PFSK-1 (cell line): ENCODE results near the gene FRMD4A.

Experiments
- FOXP2 ChIP-seq: optimal IDR thresholded peaks from 2 replicates; pipeline ENCODE3; 2011; ENCODE audit warnings: borderline replicate concordance, control low read depth, inconsistent platforms; ENCODE audit not compliant: insufficient read depth; ENCODE audit errors: extremely low read length, extremely low read depth
- POLR2AphosphoS5 ChIP-seq: IDR thresholded peaks from 2 replicates; pipeline ENCODE4 v1.6.1; 2012; ENCODE audit warnings: low read depth, mild to moderate bottlenecking, control low read depth, low read length, moderate library complexity
- SIN3A ChIP-seq: IDR thresholded peaks from 2 replicates; pipeline ENCODE4 v1.6.1; 2012; ENCODE audit warnings: mild to moderate bottlenecking, low read length, moderate library complexity, borderline replicate concordance; ENCODE audit not compliant: insufficient read depth
- TAF1 ChIP-seq: IDR thresholded peaks from 2 replicates; pipeline ENCODE4 v1.6.1; 2012; ENCODE audit warnings: low read length, control low read depth, borderline replicate concordance; ENCODE audit not compliant: insufficient read depth
- TF ChIP-seq, protein P1 (sequence below), 2 experiments: IDR thresholded peaks; 2 replicates each; pipeline versions ENCODE4 v1.6.1 to v1.8.0; 2011 to 2012; ENCODE audit warnings: low read depth in 2 of 2, low read length in 2 of 2, control low read depth in 1 of 2, inconsistent platforms in 1 of 2, mild to moderate bottlenecking in 1 of 2, moderate library complexity in 1 of 2; ENCODE audit not compliant: insufficient read depth in 1 of 2

Gene FRMD4A

DNA sequence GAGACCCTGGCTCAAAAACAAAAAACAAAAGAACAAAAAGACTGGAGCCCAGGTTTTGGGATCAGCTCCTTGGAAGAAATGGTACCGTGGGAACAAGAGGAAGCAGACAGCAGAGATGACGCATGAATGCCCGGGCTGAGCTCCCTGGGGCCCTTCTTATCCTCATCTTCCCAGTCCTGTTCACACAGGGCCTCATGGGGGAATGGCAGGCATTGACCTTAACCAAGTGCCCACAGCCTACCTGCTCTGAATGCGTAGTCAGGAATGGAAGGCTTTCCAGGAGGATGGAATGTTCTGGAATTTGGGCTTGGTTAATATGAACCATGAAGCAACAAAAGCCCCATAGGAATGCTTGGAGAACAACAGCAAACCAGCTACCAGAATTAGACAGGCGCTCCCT is 589.3 kb downstream of the FRMD4A start:
- no peak for TF ChIP-seq SIN3A
- TF ChIP-seq POLR2AphosphoS5: no peak
- no peak for TF ChIP-seq FOXP2
- TF ChIP-seq TAF1: no peak
- TF ChIP-seq, protein P1, sequence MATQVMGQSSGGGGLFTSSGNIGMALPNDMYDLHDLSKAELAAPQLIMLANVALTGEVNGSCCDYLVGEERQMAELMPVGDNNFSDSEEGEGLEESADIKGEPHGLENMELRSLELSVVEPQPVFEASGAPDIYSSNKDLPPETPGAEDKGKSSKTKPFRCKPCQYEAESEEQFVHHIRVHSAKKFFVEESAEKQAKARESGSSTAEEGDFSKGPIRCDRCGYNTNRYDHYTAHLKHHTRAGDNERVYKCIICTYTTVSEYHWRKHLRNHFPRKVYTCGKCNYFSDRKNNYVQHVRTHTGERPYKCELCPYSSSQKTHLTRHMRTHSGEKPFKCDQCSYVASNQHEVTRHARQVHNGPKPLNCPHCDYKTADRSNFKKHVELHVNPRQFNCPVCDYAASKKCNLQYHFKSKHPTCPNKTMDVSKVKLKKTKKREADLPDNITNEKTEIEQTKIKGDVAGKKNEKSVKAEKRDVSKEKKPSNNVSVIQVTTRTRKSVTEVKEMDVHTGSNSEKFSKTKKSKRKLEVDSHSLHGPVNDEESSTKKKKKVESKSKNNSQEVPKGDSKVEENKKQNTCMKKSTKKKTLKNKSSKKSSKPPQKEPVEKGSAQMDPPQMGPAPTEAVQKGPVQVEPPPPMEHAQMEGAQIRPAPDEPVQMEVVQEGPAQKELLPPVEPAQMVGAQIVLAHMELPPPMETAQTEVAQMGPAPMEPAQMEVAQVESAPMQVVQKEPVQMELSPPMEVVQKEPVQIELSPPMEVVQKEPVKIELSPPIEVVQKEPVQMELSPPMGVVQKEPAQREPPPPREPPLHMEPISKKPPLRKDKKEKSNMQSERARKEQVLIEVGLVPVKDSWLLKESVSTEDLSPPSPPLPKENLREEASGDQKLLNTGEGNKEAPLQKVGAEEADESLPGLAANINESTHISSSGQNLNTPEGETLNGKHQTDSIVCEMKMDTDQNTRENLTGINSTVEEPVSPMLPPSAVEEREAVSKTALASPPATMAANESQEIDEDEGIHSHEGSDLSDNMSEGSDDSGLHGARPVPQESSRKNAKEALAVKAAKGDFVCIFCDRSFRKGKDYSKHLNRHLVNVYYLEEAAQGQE (IDR thresholded peaks at IDR 0.05; ENCODE audit: insufficient read depth in 1 of 2, low read depth in 2 of 2, low read length in 2 of 2): no peak

DNA sequence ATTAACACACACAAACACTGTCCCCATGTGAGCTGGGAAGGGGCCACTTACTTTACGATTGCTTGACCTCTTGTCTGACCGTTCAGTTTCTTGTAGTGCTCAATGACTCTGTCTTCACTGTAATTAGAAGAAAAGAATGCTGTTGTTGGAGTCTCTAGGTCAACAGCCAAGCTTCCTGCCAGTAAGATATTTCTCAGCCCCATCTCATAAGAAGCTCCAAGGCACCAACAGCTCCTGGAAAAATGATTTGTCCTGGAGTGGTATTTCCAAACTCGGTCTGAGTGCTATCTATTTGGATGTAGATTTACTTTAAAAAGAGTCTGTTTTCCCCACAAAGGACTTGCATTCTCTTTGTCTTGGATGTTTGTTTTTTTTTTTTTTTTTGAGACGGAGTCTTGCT is 590.3 kb downstream of the FRMD4A start:
- TF ChIP-seq, protein P1 (IDR thresholded peaks at IDR 0.05; ENCODE audit: insufficient read depth in 1 of 2, low read depth in 2 of 2, low read length in 2 of 2): no peak
- TF ChIP-seq SIN3A (no peak), TAF1 (no peak), FOXP2 (no peak), POLR2AphosphoS5 (no peak)

DNA sequence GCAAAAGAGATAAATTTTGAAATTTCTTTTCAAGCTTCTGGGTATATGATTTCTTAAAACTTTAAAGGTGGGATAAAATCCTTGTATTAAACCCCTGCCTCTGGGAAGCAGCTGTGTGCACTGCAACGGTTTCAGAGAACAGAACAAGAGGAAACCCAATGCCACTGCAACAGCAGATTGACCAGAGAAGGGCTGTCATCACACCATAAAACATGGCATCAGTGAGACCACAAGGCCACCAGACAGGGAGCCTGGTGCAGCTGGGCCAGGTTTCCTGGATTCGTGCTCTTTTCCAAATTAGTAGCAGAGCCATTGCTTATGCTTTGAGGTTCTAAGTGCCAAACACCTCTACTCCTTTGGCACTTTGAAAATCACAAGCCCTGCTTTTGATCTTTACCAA is 591.5 kb downstream of the FRMD4A start:
- TF ChIP-seq SIN3A (no peak), TAF1 (no peak), POLR2AphosphoS5 (no peak), FOXP2 (no peak)
- TF ChIP-seq, protein P1 (IDR thresholded peaks at IDR 0.05; ENCODE audit: insufficient read depth in 1 of 2, low read depth in 2 of 2, low read length in 2 of 2): no peak

DNA sequence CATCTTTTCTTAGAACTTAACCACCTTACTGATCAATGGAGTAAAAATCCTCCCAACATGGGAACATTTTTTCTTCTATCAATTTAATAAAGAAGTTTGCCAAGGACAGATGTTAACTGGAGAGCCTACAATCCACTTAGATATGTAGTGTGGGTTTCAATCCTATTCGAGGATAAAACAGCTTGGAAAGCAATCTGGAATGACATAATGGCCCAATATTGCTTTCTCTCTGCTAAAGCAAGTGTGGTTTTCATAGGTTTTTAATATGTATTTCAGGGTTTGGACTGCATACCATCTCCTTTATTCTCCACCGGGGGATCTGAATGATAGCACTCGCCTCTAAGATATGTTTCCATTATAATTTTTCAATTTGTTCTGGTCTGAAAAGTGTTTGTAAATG is 594.2 kb downstream of the FRMD4A start:
- TF ChIP-seq FOXP2 (no peak), TAF1 (no peak), POLR2AphosphoS5 (no peak), SIN3A (no peak)
- TF ChIP-seq, protein P1 (IDR thresholded peaks at IDR 0.05; ENCODE audit: insufficient read depth in 1 of 2, low read depth in 2 of 2, low read length in 2 of 2): no peak

DNA sequence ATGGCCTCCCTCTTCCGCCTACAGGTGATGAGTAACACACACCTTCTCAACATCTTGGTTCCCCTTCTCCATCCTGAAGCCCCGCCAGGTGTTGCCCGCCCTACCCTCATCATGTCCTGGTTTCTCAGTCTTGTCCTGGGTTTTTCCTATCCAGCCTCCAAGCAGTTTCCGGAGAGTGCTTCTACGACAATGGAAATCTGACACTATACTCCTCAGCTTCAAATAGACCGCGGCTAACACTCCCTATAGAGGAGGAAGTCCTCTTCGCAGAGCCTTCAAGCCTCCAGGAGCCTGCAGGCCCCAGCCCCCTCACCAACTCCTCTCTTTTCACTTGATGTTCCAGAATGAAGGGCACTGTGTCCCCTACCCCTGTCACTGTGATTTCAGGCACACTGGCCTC is 596.6 kb downstream of the FRMD4A start:
- TF ChIP-seq, protein P1 (IDR thresholded peaks at IDR 0.05; ENCODE audit: insufficient read depth in 1 of 2, low read depth in 2 of 2, low read length in 2 of 2): no peak
- no peak for TF ChIP-seq SIN3A
- TF ChIP-seq FOXP2: no peak
- no peak for TF ChIP-seq TAF1
- no peak for TF ChIP-seq POLR2AphosphoS5
